MM.1S (cell line): ENCODE measurements around the gene CTNS.

Source experiments
- CTCF ChIP-seq: fragments of 300-600 bp; sonication (generic); IDR thresholded peaks from 2 replicates; pipeline ENCODE4 v1.5.1; 2016; ENCODE audit warnings: antibody characterized with exemption, low read length, mixed read lengths
- EZH2 ChIP-seq: fragments of 300-600 bp; sonication (generic); optimal IDR thresholded peaks from 2 replicates; pipeline ENCODE3; 2017; ENCODE audit warnings: low read depth, mild to moderate bottlenecking, antibody characterized with exemption, low read length, mixed read lengths

GRCh38 chr17:3665834-3666233 is 29.3 kb downstream of the CTNS start:
- TF ChIP-seq CTCF: no peak
- TF ChIP-seq EZH2: no peak
